NCI-H2227 treated with DMSO at 0.1 percent for 48 hours (cell line): ENCODE results near the gene FAM229A.

Source experiments
- DNase-seq: peaks from one replicate; lab custom pipeline; 2025; lab: John Stamatoyannopoulos, UW

Gene FAM229A

GRCh38 chr1:32346532-32347157 lies 15.6 kb downstream of the FAM229A start:
- no peak for DNase-seq

DNA sequence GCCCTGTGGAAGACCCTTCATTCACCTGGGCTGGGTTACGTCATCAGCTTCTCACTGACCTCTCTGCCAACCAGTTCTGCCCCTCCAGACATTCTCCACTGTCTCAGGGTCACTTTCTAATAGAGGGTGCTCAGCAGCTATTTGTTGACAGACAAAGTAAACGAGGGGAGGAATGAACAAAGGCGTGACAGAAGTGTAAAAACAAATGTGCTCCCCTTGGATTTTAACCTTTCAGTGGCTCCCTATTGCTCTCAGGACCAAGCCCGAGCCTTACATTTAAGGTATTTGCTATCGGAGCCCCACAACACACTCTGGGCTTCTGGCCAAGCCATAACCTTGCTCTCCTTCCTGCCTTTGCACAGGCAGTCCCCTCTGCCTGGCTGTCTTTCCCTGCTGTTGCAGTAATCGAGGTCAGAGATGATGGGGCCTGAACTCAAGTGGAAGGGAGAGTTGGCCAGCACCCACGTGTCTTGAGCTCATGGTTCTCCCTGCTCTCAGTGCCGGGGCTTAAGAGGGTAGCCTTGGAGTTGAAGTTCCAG lies 16.9 kb downstream of the FAM229A start:
- DNase-seq = no peak

GRCh38 chr1:32342704-32343103 lies 19.6 kb downstream of the FAM229A start:
- DNase-seq = no peak

DNA sequence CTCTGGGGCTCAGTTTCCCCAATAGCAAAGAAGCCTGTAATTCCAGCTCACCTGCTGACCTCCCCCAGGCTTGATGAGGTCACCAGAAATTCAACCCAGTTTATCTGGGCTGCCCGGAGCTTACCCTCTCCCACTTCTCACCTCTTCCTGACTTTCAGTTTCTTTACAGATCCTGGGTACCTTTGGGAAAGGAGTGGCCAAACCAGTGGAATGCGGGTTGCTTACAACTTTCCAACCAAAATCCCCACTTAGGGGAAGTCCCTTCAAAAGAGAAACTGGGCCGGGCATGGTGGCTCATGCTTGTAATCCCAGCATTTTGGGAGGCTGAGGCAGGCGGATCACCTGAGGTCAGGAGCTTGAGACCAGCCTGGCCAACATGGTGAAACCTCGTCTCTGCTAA lies 20.3 kb downstream of the FAM229A start:
- no peak for DNase-seq

DNA sequence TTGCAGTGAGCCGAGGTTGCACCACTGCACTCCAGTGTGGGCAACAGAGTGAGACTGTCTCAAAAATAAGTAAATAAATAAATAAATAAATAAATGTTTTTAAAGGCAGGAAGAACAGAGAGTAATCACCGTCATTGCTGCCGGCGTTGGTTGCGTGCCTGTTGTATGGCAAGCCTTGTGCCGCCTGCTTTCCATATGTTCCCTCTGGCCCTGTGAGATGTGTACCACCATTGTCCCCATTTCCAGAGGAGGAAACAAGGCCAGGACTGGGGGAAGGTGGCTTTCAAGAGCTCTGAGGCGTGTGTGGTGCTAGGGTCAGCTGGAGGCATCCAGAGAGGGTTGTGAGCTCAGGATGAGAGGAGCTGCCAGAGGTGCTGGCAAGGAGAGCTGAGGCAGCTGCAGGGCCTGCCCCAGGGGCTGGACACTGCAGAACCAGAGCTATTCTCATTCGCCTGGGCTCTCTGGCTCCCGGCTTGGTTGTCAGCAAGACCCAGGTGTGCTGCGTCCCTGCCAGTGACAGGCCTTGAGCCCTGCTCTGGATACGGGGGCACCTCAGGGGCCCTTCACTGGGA lies 21.0 kb downstream of the FAM229A start:
- no peak for DNase-seq

- no peak for DNase-seq
These were observed 22.8 kb downstream of the FAM229A start for GRCh38 chr1:32339363-32339978.

DNA sequence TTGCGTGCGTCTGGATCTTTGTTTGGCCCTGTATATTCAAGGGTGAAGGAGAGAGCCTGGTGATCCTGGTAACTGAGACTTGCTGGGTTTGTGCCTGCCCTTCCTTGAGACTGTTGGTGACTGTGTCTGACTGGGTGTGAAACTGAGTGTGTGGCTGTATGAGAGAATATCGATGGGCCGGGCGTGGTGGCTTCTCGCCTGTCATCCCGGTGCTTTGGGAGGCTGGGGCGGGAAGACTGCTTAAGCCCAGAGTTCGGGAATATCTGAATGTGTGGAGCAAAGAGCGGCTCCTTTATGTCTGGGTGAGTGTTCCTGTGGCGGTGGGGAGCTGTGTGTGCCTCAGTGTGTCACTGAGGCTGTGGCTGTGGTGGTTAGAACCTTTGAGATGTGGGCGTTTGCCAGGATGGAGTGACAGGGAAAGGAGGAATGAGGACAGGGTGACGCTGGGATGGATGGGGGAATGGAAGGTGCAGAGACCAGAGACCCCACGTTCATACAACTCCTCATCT lies 23.6 kb downstream of the FAM229A start:
- no peak for DNase-seq

DNA sequence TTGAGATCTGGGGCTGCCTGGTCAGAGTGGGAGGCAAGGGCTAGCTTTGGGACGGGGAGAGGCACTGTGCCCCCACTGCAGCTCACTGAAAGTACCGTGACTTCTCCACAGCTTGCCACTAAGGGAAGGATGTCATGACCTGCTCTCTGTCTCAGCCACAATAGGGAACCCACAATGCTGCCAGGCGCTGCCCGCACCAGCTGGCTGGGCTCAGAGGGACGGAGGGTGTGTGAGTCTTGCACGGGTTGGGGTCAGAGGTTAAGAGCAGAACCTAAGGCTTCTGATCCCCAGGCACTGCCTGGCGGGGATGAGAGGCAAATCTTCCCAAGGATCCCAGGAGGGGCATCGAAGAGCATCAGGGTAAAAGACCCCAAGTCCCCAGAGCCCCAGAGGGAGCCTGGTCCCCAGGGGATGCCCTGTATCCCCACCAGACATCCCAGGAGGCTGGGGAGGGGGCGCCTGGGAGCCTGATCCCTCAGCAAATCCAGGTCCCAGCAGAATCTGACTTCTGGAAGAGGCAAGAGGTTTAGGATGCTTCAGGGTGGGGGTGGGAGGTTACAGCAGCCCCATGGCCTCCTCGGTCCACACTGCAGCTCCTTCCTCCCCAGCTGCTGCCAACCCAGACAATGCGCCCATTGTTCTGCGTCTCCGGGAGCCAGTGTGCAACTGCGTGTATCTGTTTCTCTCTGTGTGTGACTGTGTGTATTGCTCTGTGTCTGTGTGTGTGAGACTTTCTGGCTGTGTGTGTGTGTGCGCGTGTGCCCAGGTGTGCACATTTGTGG lies 24.2 kb downstream of the FAM229A start:
- DNase-seq = no peak

- DNase-seq = no peak
These were observed 25.2 kb downstream of the FAM229A start for GRCh38 chr1:32336963-32337675.

DNA sequence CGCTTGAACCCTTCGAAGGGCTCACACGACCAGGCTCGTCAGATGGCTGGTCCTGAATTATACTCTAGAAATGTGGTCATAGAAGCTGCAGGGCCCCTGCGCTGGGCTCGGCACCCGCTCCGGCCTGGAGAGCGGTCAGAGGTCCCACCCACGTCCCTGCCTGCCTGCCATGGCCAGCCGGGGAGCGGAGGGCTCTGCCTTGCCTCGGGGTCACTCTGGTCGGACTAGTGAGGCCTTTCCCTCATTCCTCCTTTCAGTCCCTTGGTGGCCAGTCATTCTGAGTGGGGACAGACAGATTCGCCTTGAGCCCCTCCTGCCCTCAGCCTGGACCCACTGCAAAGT lies 25.7 kb downstream of the FAM229A start:
- no peak for DNase-seq

DNA sequence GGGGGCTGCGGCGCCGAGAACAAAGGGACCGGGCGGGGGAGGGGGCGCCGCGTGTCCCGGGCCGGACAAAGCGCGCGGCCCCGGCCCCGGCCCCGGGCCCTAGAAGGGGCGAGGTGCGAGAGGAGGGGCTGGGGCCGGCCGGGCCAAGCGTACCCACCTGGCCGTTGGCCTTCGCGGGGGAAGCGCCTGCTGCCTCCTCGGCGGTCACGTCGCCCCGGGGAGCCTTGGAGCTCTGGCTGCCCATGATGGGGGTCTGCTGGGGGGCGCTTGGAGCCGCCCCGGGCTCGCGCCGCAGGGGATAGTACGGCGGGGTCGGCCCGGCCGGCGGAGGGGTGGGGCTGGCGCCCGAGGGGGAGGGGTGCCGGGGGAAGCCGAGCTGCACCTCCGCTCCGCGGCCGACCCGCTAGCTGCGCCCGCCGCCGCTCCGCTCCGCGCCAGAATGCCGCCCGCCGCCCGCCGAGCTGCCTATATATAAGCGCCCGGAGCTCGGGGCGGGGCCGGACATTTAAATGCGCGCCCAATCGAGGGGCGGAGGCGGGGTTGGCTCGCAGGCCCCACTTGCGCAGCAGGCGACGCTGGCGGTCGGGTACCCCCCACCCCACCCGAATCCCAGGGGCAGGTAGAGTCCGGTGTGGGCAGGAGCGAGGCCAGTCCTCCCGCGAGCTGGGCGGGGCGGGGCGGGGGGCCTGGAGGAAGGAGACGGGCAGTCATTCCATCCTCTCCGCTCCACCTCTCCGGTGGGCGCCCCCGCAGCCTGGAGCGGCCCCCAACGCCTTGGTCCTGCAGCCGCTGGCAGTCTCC lies 26.3 kb downstream of the FAM229A start, which contains the start of gene MARCKSL1:
TSS of gene MARCKSL1 (minus strand) at position 444 of the 801 bp plus-strand sequence. CDS start at position 244, 200 bp downstream.
- DNase-seq = peak; percentile 78

DNA sequence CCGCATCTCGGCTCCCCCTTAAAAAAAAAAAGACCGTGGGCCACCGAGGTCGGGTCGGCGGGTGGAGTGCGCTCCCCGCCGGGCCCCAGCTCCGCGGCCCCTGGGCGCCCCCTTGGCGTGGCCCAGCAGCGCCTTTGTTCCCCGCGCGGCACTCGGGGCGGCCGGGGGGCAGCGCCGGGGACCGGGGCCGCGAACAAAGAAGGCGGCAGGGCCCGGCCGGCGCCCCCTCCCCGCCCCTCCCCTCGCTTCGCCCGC lies 26.8 kb downstream of the FAM229A start:
- no peak for DNase-seq

DNA sequence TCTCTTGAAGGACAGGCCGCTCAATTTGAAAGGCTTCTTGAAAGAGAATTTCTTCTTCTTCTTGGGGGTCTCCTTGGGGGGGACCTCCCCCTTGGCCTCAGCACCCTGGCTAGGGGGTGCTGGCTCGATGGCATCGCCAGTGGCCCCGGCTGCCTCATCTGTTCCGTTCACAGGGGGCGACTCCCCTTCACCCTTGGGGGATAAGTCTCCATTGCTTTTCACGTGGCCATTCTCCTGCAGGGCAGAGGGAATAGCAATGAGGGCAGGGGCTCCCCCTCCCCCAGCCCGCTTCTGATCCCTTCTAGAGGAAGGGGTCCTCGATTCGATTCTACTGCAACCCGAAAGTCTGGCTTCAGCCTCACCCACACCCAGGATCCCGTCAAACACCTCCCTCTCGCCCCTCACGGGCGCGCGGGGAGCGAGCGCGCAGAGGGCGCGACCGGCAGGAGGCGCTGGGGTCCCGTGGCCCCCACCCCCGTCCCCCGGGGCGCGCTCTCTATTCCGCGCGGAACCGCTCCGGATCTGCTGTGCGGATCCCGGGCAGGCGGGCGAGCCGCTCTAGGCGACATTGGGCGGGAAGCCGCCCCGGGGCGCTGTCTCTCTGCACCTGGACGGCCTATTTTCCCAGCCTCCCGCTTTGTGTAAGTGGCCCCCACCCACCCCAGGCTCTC lies 27.3 kb downstream of the FAM229A start:
- no peak for DNase-seq

DNA sequence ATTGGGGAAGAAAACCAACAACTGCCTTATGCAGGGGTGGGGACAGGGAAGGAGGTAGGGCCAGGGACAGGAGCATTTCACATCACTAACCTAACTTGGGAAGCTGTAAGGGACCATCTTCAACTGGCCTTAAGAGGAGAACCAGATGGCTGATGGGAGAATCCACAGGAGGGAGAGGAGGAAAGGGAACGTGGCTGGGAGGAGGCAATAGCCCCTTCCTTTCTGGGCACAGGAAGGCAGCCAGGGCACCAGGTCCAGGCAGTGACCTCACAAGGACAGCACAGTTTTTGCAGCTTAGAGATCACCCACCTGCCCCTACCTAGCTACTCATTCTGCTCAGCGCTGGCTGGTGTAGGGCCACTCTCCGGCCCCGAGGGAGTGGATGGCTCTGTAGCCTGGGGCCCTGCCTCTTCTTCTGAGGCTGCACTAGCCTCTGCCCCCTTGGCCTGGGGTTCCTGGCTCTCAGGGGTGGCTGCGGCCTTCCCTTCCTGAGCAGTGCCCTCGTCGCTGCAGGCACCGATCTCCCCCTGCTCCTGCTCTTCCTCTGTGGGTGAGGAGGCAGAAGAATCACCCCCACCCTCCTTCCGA lies 27.9 kb downstream of the FAM229A start:
- no peak for DNase-seq

- DNase-seq = no peak
These were observed 28.9 kb downstream of the FAM229A start for GRCh38 chr1:32333251-32333963.

DNA sequence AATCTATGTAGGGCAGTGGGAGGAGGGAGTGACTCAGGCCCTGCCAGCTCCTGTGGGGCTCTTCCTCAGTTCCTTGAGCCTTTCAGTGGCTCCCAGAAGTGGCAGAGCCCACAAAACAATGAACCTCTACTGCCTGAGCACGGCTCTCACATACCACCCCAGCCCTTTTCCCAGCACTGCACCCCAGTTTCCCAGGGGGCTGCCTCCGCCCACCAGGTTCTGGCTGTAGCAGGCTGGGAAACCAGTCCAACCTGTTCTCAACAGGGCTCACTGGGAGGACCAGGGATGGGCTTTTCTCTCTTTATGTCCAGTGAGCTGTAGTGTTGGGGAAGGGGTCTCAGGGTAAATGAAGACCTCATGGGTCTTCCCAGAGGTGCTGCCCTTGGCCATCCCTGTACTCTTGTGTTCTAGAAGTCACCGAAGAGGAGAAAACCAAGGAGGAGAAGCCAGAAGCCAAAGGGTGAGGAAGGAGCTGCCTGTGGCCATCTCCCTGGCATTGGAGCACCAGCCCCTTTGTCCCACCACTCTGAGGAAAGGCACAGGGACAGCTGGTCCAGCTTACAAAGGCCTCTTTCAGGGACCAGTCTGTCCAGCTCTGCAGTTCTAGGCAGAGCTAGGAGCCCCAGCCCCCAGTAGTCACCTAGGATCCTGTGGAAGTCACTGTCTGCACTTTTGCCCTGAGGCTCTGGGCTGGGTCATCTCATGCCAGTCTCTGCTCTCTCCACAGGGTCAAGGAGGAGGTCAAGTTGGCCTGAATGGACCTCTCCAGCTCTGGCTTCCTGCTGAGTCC lies 29.8 kb downstream of the FAM229A start:
- no peak for DNase-seq

GRCh38 chr1:32331549-32331948 lies 30.7 kb downstream of the FAM229A start:
- DNase-seq = no peak

DNA sequence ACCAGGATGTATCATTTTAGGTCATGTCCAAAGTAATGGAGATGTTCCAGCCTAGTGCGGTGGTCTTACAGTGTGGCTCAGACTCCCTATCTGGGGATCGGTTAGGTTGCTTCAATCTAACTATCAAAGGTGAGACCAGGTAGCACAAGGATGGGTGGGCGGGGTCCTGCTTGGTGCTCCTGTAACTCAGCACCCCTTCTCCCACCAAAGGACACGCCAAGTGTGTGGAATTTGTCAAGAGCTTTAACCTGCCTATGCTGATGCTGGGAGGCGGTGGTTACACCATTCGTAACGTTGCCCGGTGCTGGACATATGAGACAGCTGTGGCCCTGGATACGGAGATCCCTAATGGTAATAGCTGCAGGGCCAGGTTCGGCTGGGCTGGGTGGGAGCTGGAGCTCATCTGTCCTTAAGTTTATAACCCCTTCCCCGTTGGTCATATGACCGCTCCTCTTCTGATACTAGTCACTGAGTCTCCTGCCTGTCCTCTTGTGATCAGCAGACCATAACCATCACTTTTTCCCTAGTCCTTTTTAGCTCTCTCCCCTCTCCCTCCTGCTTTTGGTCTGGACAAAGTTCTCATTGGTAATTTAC lies 31.6 kb downstream of the FAM229A start:
- DNase-seq = no peak
